Hematopoietic multipotent progenitor cell treated with erythropoietin and hydrocortisone succinate and interleukin-3 and kit ligand, for 6 days (in vitro differentiated cells): ENCODE results near the gene ADAM19.
"Not testable (repeated sequence)": the region's sequence is repeated elsewhere in the genome, so short reads cannot be mapped to it uniquely, and the experiment has no call there.

Experiments used
- DNase-seq: peaks from one replicate; pipeline ENCODE4 v3.0.0-alpha.2; 2015

ADAM19 gene

DNA sequence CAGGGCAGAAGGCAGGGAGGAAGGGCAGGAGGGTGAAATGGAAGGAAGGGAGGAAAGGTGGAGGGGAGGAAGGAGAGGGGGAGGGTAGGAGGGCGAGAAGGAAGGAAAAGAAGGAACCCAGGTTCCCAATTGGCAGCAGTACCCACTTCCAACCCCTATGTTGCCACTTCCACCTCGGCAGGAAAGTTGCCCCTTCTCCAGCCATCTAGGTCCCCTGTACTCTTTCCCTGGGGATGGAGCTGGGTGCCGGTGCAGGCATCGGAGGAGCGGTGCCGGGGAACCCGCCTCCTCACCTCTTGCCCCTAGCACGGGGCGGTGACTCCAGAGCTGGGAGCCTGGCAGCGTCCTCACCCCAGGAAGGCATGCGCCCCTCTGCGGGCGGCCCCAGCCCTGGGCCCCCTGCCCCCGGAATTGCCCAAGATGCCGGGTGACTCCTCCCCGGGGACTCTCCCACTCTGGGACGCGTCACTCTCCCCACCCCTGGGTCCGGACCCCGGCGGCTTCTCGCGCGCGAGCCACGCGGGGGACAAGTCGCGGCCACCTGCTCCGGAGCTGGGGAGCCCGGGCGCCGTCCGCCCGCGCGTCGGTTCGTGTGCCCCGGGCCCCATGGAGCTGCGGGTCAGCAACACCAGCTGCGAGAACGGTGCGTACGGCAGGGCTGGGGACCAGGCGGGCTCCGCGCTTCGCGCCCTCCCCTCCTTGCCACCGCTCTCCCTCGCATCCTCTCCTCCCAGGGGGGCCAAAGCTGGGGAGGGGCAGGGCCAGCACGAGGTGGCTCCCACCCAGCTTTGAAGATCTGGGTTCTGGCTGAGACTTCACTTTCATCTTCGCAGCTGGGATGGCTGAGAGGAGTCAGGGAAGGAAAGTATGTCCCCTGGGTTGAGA is 115.6 kb downstream of the ADAM19 start, which contains the start of gene NIPAL4:
NIPAL4 (plus strand) TSS at position 499 of the 885 bp plus-strand sequence; CDS start at position 607, 108 bp downstream.
- no peak for DNase-seq

DNA sequence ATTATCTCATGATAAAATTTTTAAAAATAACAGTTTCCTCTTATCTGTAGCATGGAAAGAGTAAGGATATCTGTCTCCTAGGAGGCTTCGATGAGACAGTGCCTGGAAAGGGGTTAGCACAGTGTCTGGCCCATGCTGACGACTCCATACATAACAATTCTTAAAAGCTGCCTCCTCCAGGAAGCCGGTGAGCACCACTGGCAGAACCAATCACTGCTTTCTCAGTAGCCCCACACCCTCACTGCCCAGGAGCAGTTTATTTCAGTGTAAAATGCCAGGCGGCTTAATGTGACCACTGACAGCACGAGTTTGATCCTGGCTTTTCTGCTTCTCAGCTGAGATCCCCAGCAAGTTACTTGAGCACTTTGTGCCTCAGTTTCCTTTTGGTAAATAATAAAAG is 116.7 kb downstream of the ADAM19 start:
- DNase-seq = no peak

DNA sequence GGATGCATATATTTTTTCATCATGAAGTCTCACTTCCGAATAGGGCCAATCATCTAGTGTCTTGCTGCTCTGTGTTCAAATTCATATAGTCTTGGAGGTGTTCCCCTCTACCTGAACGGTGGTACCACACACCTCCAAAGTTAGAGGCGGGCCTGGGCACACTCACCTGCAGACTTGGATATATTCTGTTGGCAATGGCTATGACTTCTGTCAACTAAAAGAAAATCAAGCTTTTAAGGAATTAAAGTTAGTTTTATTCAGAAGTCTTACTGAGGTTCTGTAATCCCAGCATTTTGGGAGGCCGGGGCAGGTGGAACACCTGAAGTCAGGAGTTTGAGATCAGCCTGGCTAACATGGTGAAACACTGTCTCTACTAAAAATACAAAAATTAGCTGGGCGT is 118.2 kb downstream of the ADAM19 start:
- DNase-seq = no peak

DNA sequence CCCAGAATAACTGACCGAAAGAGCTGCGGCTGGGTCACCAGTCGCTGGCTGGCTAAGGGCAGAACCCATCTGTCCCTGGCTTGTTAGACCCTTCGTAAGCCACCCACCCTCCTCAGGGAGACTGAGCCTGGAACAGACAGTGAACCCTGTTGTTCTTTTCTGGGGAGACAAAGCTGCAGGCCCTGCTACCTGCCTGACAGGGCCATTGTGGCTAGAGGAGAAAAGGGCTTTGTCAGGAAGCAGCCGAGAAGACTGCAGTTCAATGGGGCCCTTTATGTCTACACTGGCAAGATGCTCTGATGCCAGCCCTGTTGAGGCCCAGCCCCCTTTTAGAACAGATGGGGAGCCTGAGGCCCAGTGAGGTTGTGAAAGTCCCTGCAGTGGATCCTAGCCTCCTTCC is 119.3 kb downstream of the ADAM19 start:
- no peak for DNase-seq

DNA sequence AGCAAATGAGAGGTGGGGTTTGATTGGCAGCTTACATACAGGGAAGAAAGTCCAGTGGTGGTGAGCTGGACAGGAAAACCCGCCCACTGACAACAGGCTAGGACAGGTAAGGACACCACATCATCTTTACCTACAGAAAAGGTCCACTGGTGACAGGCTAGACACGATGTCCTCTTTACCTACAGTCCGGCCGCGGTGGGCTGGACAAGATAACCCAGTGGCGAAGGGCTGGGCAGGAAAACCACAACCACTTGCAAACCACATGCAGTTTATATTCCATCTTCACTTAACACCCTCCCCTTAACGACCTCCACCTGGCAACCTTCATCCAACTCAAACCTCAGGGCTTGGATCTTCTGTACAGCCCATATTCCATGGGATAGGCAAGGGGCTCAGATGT is 120.5 kb downstream of the ADAM19 start:
- DNase-seq = no peak

DNA sequence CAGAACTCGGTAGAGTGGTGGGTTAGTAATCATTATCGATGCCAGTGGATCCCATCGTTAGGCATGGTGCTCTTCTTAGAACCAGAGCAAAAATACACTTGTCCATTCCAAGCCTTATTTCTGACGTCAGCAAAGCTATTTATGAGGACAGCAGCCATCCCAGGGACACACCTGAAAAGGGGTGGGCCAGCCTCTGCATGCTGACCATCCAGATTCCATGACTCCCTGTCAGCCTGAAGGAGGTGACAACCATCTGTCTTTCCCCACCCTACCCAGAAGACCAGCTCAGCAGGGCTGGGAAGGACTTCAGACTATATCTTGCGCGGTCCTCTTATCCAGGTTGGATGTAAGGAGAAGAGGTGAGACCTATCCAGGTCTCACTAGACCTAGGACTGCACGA is 121.3 kb downstream of the ADAM19 start:
- DNase-seq = no peak

DNA sequence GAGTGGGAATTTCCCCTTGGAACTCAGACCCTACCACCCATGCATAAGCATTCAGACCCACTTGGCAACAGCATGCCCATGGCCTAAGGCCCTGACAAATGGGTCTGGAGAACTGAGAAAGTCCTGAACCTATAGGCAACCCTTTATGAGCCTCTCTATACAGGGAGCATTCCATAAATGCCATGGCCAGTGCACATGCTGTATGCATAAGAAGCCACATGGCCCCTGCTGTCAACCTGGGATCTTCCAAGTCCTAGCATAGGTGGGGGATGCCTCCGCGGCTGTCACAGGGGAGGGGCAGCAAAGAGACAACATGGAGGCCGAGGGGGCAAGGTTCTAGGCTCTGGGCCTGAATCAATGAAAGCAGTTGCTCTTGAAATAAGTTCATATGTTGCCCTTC is 123.8 kb downstream of the ADAM19 start:
- no peak for DNase-seq

DNA sequence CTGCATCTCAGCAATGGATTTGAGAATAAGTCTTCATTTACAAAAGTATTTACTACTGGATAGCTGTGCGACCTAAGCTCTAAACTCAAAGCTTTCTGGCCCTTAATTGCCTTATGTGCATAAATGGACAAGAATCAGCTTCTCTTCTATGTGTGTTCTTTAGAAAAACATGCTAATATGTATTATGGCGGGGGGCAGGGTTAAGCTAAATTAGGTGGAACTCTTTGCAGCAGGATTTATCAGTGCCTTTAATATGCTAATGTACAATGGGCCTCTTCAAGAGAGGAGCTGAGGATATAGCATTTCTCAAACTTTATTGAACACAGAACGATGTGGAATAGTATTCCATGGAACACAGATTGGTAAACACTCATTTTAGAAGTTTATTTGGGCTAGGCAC is 125.6 kb downstream of the ADAM19 start:
- DNase-seq = no peak

DNA sequence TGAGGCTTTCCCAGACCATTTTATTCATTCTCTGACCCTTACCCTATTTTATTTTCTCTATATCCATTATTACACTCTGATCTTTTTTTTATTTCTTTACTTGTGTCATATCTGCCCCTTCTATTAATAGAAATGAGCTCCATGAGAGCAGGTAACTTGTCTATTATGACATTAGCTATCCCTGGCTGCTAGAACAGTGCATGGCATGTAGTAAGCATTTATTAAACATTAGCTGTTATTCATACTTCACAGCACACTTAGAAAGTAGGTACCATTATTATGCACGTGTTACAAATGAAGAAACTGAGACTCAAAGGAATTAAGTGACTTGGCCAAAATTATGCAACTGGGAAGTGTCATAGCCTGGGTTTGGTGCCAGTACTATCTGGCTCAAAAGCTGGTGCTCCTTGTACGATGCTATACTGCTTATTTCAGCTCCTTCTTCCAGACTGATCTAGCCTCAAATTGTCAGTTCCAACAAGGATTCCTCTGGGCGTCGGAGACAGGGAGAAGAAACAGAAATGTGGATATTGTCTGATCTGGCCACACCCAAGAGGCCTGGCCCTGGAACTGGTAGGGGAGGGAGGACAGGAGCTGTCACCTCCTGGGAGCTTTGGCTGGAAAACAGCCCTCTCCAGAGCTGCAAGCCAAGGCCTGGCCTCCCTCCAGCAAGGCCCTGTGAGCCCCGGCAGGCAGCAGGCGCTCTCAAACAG is 126.4 kb downstream of the ADAM19 start:
- no peak for DNase-seq

DNA sequence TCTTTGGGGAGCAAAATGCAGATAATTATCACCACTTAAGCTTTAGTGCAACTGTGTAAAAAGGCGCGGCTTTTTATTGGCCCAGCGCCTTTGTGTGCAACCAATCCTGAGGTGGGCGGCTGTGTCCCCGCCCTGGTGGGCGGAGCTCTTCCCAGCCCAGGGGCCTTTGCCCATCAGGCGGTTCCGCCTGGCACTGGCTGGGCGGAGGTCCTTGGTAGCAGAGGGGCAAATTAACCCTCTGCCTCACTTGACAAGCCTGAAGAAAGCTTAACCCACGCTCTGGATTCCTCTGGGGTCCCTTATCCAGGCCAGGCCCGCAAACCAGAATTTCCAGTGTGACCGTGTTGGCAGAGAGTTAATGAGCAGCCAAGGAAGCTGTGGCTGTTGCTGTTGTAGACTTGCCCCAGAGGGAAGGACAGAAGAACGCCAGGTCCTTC is 128.4 kb downstream of the ADAM19 start:
- peak; percentile 43 for DNase-seq

DNA sequence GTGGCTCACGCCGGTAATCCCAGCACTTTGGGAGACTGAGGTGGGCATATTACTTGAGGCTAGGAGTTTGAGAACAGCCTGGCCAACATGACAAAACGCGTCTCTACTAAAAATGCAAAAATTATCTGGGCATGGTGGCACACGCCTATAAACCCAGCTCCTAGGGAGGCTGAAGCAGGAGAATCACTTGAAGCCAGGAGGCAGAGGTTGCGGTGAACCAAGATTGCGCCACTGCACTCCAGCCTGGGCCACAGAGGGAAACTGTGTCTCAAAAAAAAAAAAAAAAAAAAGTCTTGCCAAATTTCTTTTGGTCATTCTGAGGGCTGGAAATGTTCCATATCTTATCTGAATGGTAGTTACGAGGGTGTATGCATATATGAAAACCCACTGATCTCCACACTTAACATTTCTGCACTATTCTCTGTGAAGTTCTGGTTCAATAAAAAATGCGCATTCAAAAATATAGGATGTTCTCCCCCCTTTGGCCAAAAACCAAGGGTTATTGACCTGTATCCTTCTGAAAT is 129.1 kb downstream of the ADAM19 start:
- peak; percentile 51 for DNase-seq

DNA sequence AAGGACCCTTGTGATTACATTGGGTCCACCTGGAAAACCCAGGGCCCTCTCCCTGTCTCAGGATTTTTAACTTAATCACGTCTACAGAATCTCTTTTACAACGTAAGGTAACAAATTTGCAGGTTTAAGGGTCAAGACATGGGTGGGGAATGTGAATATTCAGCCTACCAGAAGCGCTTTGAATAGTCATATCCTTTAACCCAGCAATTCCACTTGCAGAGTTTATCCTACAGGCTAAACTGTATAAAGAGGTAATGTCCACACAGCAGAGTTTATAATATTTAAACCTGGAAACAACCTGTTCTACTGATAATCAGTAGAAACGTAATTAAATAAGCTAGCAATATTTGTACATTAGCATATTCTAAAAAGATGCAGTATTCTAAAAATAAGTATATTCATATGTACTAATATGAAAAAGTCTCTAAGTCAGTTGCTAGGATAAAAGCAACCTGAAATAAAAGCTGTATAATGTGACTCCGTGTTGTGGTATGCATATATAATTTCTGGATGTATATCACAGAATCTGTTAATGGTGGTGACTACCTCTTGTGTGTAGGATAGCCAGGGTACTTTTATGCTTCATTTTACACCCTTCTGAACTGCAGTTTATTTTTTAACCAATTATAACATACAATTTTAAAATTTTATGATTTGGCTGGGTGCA is 129.7 kb downstream of the ADAM19 start:
- no peak for DNase-seq

DNA sequence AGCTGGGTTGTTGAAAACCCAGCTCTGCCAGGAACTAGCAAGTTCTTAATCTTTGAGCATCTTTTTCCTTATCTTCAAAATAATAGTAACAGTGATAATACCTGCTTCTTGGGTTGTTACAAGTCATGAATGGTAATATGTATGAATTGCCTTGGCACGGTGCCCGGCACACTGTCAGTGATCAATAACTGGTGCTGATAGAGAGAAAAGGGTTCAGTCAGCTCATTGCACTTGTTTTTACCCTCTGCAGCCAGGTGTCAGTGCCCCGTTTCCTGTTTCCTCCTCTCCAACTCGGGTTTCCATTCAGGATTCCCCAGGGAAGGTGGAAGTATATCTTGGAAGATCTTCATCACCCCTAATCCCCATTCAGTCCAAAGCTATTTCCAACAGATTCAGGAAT is 131.4 kb downstream of the ADAM19 start:
- DNase-seq = no peak

DNA sequence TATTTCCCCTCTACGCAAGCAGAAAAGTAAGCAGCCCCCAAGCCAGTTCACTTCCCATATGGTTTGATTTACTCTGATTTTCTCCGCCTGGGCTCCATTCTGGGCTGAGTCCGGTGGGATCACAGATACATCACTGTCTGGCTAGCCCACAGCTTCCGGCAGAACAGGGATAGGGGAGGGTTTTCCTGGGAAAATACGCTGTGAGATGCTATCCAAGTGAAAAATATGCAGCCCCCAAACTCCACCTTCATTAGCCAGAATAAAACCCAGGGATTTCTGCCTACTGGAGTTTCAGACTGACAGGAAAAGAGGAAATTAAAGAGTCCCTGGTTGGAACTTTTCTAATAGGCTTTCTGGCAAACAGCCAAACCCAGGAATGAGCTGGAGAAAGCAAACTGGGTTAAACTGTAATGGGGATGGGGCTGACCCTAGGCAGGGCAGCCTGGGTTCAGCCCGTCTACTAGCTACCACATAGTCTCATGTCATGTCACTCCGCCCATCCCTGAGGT is 132.5 kb downstream of the ADAM19 start:
- DNase-seq = no peak

DNA sequence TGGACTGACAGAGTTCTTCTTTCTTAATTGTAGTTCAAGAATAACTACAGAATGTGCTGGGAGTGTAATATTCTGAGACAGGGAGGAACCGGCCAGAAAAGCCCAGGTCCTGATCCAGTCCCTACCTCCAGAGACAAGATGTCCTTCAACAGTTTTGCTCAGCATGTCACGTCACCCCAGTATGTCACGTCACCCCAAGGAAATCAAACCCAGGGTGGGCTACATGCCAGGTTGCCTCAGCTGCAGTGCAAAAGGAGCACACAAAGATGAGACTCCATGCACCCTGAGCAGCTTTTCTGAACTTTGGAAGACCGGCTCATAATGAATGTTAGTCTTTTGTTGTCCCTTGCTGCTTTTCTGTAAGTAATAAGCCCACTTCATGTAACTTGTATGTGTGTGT is 141.5 kb downstream of the ADAM19 start:
- no peak for DNase-seq

DNA sequence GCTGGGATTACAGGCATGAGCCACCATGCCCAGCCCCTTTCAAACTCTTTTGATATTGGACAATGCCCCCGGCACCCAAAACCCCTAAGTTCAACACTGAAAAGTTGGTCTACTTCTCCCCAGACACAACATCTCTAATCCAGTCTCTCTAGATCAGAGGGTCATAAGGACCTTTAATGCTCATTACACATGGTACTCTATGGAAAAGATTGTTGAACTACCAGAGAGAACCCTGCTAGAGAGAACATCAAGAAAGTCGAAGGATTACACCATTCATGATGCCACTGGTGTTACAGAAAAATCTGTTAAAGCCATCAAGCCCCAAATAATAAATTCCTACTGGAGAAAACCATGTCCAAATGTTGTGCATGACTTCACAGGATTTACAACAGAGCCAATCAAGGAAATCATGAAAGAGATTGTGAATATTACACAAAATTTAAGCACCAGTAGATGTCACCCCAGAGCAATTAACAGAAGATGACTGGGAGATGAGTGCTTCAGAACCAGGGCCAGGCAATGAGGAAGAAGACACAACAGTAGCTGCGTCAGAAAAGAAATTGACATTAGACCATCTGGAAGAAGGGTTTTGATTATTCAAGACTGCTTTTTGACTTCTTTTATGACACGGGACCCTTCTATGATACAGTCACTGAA is 143.9 kb downstream of the ADAM19 start:
- peak; percentile 83 for DNase-seq

DNA sequence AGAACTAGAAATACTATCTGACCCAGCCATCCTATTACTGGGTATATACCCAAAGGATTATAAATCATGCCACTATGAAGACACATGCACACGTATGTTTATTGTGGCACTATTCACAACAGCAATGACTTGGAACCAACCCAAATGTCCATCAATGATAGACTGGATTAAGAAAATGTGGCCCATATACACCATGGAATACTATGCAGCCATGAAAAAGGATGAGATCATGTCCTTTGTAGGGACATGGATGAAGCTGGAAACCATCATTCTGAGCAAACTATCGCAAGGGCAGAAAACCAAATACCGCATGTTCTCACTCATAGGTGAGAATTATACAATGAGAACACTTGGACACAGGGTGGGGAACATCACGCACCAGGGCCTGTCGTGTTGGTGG is 145.7 kb downstream of the ADAM19 start:
- DNase-seq = not testable (repeated sequence)
